Measurements from ENCODE around the gene NIPBL.

DNA sequence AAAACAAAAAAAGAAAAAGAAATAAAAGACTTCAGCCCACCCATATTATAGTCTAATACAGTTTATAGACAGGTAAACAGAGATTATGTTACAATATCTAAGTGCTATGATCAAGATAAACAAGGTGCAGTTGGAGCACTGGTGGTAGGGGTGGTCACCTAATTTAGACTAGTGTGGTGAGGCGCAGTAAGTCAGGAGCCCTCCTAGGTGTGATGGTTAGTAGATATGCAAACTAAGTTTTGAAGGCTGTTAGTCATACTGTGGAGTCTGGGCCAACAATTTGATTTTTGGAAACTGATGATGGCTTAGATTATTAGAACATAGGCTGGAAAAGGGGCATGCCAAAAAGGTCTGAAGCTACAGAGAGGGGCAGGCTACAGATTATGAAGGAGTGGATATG lies 14.7 kb downstream of the NIPBL start:
- TF ChIP-seq, protein P1, sequence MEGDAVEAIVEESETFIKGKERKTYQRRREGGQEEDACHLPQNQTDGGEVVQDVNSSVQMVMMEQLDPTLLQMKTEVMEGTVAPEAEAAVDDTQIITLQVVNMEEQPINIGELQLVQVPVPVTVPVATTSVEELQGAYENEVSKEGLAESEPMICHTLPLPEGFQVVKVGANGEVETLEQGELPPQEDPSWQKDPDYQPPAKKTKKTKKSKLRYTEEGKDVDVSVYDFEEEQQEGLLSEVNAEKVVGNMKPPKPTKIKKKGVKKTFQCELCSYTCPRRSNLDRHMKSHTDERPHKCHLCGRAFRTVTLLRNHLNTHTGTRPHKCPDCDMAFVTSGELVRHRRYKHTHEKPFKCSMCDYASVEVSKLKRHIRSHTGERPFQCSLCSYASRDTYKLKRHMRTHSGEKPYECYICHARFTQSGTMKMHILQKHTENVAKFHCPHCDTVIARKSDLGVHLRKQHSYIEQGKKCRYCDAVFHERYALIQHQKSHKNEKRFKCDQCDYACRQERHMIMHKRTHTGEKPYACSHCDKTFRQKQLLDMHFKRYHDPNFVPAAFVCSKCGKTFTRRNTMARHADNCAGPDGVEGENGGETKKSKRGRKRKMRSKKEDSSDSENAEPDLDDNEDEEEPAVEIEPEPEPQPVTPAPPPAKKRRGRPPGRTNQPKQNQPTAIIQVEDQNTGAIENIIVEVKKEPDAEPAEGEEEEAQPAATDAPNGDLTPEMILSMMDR (IDR thresholded peaks at IDR 0.05; ENCODE audit: insufficient read depth, low read length, poor library complexity, severe bottlenecking) = no peak
- no peak for TF ChIP-seq EZH2phosphoT487 (conservative IDR thresholded peaks at IDR 0.05; ENCODE audit: low read length)

Data from SU-DHL-6 (cell line).